HG03060 (cell line): ENCODE measurements around the gene FMN1.

Experiments
- ATAC-seq: cut with Tn5 transposase; IDR thresholded peaks from one replicate; pipeline ENCODE4 v1.9.1; 2021; ENCODE audit warnings: low read depth, moderate number of reproducible peaks; ENCODE audit not compliant: unreplicated experiment

The FMN1 gene

GRCh38 chr15:32843219-32843815 lies 351.2 kb downstream of the FMN1 start:
- no peak for ATAC-seq

GRCh38 chr15:32842081-32842480 lies 352.4 kb downstream of the FMN1 start:
- no peak for ATAC-seq

- ATAC-seq = no peak
Observed at GRCh38 chr15:32840507-32841245, 353.8 kb downstream of the FMN1 start.

GRCh38 chr15:32838820-32839219 lies 355.7 kb downstream of the FMN1 start:
- ATAC-seq = no peak

DNA sequence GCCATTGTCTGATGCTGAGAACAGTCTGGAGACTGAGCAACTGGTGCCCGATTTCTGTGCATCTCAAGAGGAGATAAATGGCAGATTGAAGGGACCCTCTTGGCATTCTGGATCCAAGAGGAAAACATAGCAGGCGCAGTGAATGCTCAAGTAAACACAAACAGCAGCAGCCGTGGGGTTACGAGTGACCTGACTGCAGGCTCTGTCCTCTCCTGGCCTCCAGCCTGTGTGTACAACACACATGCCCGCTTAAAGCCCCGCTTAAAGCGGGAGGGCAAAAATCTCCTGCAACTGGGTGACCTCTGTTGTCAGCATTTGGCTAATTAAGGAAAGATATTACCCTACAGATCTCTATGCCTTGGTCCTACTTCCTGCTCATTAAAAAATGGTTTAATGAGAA lies 356.2 kb downstream of the FMN1 start:
- ATAC-seq = no peak

DNA sequence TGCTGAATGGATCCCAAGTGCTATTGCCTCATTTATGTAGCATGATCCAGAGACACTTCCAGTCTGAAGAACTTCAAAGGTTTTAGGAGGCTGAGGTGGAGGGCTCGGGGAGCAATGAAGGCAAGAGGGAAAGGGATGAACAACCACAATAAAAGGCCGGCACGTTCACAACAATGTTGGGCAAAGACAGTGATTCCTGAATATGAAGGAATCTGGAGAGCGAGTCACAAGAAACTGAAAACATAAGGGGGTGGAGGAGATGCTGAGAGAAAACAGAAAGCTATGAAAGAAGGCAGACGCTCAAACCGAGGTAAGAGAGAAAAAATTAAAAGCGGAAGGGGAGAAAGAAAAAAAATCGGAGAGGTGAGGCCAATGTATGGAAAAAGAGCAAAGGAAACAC lies 356.6 kb downstream of the FMN1 start:
- no peak for ATAC-seq

DNA sequence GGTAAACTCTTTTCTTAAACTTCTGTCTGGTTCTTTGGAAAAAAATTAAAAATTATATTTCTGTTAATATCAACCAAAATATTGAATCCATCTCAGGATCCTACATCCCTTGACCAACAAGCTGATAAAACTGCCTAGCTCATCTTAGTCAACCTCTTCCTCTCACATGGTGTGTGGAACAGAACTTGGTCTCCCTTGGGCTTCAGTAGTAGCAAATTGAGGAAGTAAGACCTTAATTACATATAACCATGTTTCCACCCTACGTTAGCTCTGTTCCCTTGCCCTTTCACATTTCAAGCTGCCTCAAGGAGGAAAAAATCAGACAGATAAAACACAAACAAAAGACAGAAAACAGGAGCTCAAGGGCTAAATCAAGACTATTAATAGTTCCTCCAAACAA lies 360.4 kb downstream of the FMN1 start:
- ATAC-seq = peak; percentile 62

GRCh38 chr15:32833379-32833821 lies 361.1 kb downstream of the FMN1 start:
- ATAC-seq = no peak

DNA sequence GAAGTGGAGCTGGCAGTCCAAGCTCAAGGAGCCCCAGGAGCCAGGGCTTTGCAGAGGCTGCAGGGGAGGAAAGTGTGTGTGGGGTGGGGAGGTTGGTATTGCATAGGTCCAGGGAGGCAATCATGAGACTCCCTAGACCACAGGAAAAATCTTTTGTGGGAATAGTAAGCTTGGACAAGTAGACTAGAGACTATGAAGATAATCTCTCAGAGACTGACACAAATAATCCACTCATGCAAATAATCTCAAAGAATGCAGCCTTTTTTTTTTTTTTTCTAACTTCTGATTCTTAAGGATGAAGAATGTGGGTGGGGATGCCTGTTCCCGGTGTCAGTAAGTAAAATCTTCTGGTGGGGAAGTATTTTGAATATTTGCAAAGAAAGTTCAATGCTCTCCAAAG lies 363.0 kb downstream of the FMN1 start:
- ATAC-seq = no peak

GRCh38 chr15:32830241-32830640 lies 364.3 kb downstream of the FMN1 start:
- no peak for ATAC-seq

DNA sequence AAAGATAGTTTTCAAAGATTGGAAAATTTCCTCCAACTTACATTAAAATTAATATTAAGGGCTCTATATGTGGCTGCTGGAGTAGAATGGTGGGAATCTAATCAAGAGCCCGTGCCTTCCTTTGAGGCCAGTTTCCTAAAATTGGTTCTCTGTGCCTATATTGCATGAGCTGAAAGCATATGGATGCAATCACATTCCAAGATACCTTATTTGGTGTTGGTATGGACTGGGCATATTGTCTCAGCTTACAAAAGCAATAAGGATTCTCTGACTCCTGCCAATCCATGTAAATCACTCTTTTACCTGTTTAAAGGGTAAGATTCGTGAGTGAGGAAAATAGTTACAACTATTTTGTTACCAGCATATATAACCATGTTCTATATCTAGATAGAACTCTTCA lies 365.1 kb downstream of the FMN1 start:
- no peak for ATAC-seq

GRCh38 chr15:32828507-32829186 lies 365.9 kb downstream of the FMN1 start:
- no peak for ATAC-seq

DNA sequence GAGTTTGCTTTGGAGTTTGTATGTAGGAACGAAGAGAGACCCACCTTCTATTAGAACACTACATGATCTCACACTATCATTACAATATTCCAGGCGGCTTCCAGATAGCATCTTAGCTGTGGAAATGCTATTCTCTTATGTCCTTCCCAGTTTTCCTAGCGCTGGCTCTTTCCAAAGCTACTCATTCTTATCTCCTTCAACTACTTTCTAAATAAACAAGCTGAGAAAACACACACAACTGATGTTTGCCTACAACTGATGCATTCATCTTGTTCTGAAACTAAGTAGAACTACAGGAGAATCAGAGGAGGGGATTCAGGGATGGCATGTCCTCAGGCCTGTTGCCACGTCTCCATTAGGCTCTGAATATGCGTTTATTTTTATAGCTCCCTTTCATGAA lies 367.8 kb downstream of the FMN1 start:
- ATAC-seq = no peak

GRCh38 chr15:32825219-32825618 lies 369.3 kb downstream of the FMN1 start:
- no peak for ATAC-seq

DNA sequence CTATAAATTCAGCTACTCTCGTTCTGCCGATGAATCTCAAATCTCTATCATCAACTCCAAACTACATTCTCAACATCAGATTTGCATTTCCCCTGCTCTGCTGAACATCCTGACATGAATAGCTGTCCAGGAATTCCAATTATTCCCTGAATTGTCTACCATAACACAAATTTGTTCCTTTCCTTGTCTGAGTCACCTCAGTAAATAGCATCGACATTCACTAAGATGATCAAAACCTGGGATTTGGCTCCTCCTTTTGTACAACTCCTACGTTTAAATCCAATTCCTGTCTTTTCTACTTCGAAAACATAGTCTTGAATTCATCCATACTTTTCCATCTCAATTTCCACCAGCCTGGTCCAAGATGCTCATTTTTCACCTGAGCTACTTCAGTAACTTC lies 369.7 kb downstream of the FMN1 start:
- ATAC-seq = no peak

DNA sequence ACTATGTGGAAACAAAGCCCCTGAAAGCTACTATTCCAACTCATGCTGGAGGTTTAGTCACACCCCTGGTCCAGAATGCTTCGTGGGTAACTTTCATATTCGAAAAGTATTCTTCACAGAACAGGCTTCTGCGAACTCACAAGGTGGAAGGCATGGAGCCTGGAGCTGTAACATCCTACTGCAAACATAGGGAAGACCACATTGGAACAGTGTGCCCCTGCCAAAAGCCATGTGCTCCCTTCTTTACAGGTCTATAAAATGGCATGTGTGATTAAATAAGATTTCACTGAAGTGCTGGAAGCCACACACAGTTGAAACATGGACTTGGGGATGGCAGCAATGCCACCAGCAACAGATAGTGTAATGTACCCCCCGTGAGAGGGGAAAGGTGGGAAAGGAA lies 370.8 kb downstream of the FMN1 start:
- ATAC-seq = no peak

- no peak for ATAC-seq
Observed at GRCh38 chr15:32822739-32823138, 371.8 kb downstream of the FMN1 start.

- no peak for ATAC-seq
Observed at GRCh38 chr15:32819448-32819847, 375.1 kb downstream of the FMN1 start.

DNA sequence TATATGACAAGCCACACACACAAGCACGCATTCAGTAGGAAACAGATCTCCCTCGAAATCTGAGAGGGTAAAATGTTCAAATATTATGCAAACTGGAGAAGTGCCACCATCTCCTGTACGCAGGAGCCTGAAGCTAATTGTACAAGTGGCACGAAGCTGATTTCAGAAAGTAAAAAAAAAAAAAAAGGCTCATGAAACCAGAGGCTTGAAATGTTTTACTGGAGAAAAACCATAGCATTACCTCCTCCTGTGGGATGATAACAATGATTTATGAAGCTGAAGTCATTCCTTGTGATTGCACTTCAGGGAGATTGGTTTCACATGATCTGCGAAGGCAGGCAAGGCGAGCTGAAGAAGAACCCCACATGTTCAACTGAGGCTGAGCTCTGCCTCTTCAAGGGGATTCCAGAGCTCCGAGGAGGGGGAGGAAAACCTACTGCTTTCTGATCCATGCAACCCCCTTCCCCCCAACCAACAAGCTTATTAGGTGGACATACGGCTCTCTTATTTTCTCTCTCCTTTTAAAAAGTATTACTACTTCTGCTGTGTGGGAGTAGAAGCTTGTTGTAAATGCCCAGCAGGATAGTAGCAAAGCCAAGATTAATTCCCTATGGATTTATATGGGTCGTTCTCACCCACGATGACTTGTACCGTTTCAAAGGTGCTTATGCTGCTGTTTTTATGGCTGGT lies 375.6 kb downstream of the FMN1 start:
- ATAC-seq = no peak

- ATAC-seq = no peak
Observed at GRCh38 chr15:32817577-32817976, 376.9 kb downstream of the FMN1 start.

GRCh38 chr15:32807331-32807730 lies 387.2 kb downstream of the FMN1 start:
- no peak for ATAC-seq
